ENCODE data around the gene DUSP22. TPM values are rescaled to one million over a fixed set of nuclear protein-coding genes. Genes with fewer than 3 reads are reported as not detected.

The DUSP22 gene
- total and polyA plus RNA-seq, 9 of the 15 experiments (the other 6 are each of a cell fraction or from before 2014, with no cell fraction given), result 9.3 to 19.4 (median 11.8) TPM

- Histone ChIP-seq H3K9me3 (replicated peaks; ENCODE audit: control insufficient read depth, insufficient read depth, low read depth, low read length) (no peaks in the 10 kb centered on the region), H3K79me2 (ENCODE audit: control insufficient read depth, insufficient read depth, low read length) (no peaks in the 10 kb centered on the region), H3K4me1 (replicated peaks in 1 of 2; ENCODE audit: control insufficient read depth in 2 of 2, insufficient read depth in 2 of 2, low read length in 2 of 2) (peaks cover 20 to 44% of the 10 kb centered on the region in 2 experiments), H2AFZ (ENCODE audit: low read depth, low read length) (no peak overlapping the region; the same call in 1 of the 2 replicates), H3K9me1 (ENCODE audit: control insufficient read depth, insufficient read depth, low read length) (no peaks in the 10 kb centered on the region), H3K4me2 (ENCODE audit: insufficient read depth, low read length) (no peak overlapping the region), H3K9ac (ENCODE audit: insufficient read depth in 1 of 2, low read depth in 2 of 2, low read length in 2 of 2) (no peak overlapping the region), H3K4me3 (no peak overlapping the region), H3K27me3 (ENCODE audit: control insufficient read depth in 2 of 2, insufficient read depth in 2 of 2, low read length in 2 of 2) (peaks cover 0 to 10% of the 10 kb centered on the region in 2 experiments; a peak in 2 of 5 replicates), H3K27ac (ENCODE audit: extremely low read depth, low read depth, low read length) (no peak overlapping the region), H4K20me1 (replicated peaks; ENCODE audit: control insufficient read depth, insufficient read depth, low read length) (peaks cover 18% of the 10 kb centered on the region; the same call in 1 of the 2 replicates), H3K36me3 (ENCODE audit: control insufficient read depth, insufficient read depth, low read length) (no peaks in the 10 kb centered on the region)
- DNase-seq (ENCODE audit: extremely low read depth in 1 of 4, low spot score in 3 of 4), result no peak
- BruUV-seq (replicated peaks), result no TSS peak
- intact Hi-C loops (cut with micrococcal nuclease) (no loop called here), in situ Hi-C loops (cut with MboI) (no loop called here)
- ATAC-seq, result 0 out of 3 replicates have a peak, but pooled peaks have one; percentile 5
- POLR2A ChIA-PET, result interaction anchor here (1.1 to 2.9 kb wide), 4 partner anchors 10 to 15 kb away, joined by 4 to 7 read pairs (median 5); no protein-coding TSS in a partner anchor
- 16% methylated on average over 10 of the region's 10 CpGs for WGBS (ENCODE audit: insufficient coverage, low coverage, missing lambda C conversion rate)
- CTCF ChIA-PET (ENCODE audit: low intra/inter-chr PET ratio), result no interaction called here
- FAIRE-seq, result peak; percentile 37
- TF ChIP-seq HNRNPH1 (optimal IDR thresholded peaks at IDR 0.05; ENCODE audit: low read depth, low read length) (no peak), ARID4B (CRISPR knock-in tag; IDR thresholded peaks at IDR 0.05) (no peak), RNF2 (IDR thresholded peaks at IDR 0.05) (0 out of 2 replicates have a peak, but pooled peaks have one; percentile 33), NFE2 (IDR thresholded peaks at IDR 0.05; ENCODE audit: low read depth) (peak; percentile 77), ATF3 (IDR thresholded peaks at IDR 0.05) (peak; percentile 9; the same call in 1 of the 2 replicates), ATF3 (CRISPR knock-in tag; conservative IDR thresholded peaks at IDR 0.05) (no peak), SPI1 (IDR thresholded peaks at IDR 0.05; ENCODE audit: borderline replicate concordance, low read depth, low read length) (peak; percentile 59; the same call in 1 of the 2 replicates), C11orf30 (IDR thresholded peaks at IDR 0.05; ENCODE audit: low read depth) (peak; percentile 76; the same call in 1 of the 2 replicates), DPF2 (IDR thresholded peaks at IDR 0.05) (peak; percentile 18; the same call in 1 of the 2 replicates), MAFK (IDR thresholded peaks at IDR 0.05; ENCODE audit: low read length) (peak; percentile 52; the same call in 1 of the 2 replicates), MAFG (tag; conservative IDR thresholded peaks at IDR 0.05) (peak; percentile 78), HIVEP1 (CRISPR knock-in tag; IDR thresholded peaks at IDR 0.05) (no peak), L3MBTL2 (IDR thresholded peaks at IDR 0.05) (peak; percentile 46), ETV6 (IDR thresholded peaks at IDR 0.05; ENCODE audit: borderline replicate concordance in 1 of 2, low read depth in 2 of 2, low read length in 1 of 2) (no peak), ETV6 (CRISPR knock-in tag; IDR thresholded peaks at IDR 0.05; ENCODE audit: borderline replicate concordance) (no peak), PKNOX1 (IDR thresholded peaks at IDR 0.05) (peak; percentile 26)
These were observed 45.6 kb downstream of the DUSP22 start for GRCh38 chr6:337805-338368.
